ENCODE measurements around the gene IGFALS. TPM values are rescaled to one million over a fixed set of nuclear protein-coding genes. Genes with fewer than 3 reads are reported as not detected.

Gene IGFALS
- total and polyA plus RNA-seq, 2 of the 4 experiments (the other 2 are of a cell fraction): not detected

DNA sequence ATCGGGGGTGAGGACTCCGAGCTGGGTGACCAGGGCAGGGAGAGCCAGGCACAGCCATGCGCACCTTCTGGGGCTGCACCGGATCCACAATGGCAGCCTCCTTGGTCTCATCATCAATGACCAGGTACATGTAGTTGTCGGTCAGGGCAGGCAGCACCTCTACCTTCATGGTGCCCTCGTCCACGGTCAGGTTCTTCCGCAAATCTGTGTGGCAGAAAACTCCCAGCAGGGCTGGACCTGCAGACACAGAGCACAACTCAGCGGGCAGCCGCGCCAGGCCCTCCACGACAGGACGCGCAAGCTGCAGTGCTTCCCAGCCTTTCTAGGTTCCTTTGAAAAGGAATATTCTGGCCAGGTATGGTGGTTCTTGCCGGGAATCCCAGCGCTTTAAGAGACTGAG is 29.3 kb upstream of the IGFALS start:
- Histone ChIP-seq H4K5ac (ENCODE audit: low read depth, low read length) (no peak overlapping the region), H2BK15ac (ENCODE audit: low read depth, low read length) (no peak overlapping the region), H2AK9ac (replicated peaks; ENCODE audit: low read depth, low read length, poor library complexity) (no peak overlapping the region), H2AK5ac (ENCODE audit: low read depth, low read length) (no peak overlapping the region), H3K56ac (ENCODE audit: extremely low read depth, insufficient read depth, low read length) (no peak overlapping the region), H2BK5ac (ENCODE audit: low read depth, low read length, poor library complexity, severe bottlenecking) (no peak overlapping the region), H3K27me3 (ENCODE audit: control insufficient read depth, insufficient read depth, low read length) (no peaks in the 10 kb centered on the region), H3K14ac (replicated peaks; ENCODE audit: low read depth, low read length) (no peak overlapping the region), H3K27ac (ENCODE audit: insufficient read depth, low read length) (no peak overlapping the region), H3K4me2 (ENCODE audit: low read depth, low read length) (no peak overlapping the region), H4K20me1 (ENCODE audit: insufficient read depth, low read length) (peaks cover 7% of the 10 kb centered on the region; the same call in 1 of the 2 replicates), H3K23ac (ENCODE audit: low read depth, low read length) (no peak overlapping the region), H3K9me3 (ENCODE audit: control insufficient read depth, insufficient read depth, low read length) (no peaks in the 10 kb centered on the region), H4K8ac (ENCODE audit: low read depth in 2 of 2, low read length in 2 of 2) (no peak overlapping the region), H3K9me1 (ENCODE audit: insufficient read depth, low read length) (no peaks in the 10 kb centered on the region; the same call in 1 of the 2 replicates), H3K4me3 (ENCODE audit: insufficient read depth, low read depth, low read length) (no peak overlapping the region), H3K79me1 (ENCODE audit: low read depth in 1 of 2, low read length in 2 of 2) (peaks cover 8 to 37% of the 10 kb centered on the region in 2 experiments; a peak in 3 of 4 replicates), H3K9ac (ENCODE audit: low read depth, low read length) (no peak overlapping the region), H3K4ac (ENCODE audit: low read depth, low read length) (no peak overlapping the region), H3K18ac (ENCODE audit: low read depth, low read length) (no peak overlapping the region), H3K36me3 (ENCODE audit: control insufficient read depth, insufficient read depth, low read length) (peaks cover 10% of the 10 kb centered on the region), H4K91ac (ENCODE audit: insufficient read depth, low read depth, low read length) (no peak overlapping the region), H2AFZ (replicated peaks; ENCODE audit: low read length, poor library complexity) (no peak overlapping the region), H2BK20ac (ENCODE audit: low read depth, low read length) (no peak overlapping the region), H3K4me1 (ENCODE audit: control insufficient read depth, insufficient read depth, low read length) (peaks cover 4% of the 10 kb centered on the region; the same call in 1 of the 2 replicates), H2BK120ac (ENCODE audit: low read depth, low read length) (no peak overlapping the region)
- intact Hi-C loops (cut with micrococcal nuclease): no loop called here
- DNase-seq (no peak), ATAC-seq (ENCODE audit: low read depth) (no peak)
- POLR2A ChIA-PET (ENCODE audit: unreplicated experiment): no interaction called here
- no TSS peak for BruUV-seq (replicated peaks)
- dilution Hi-C loops (cut with HindIII; ENCODE audit: low sequenced_read_pairs, unreplicated experiment): no loop called here
- CTCF ChIA-PET: interaction anchor here (0.6 kb wide), 1 partner anchor 24 kb away, joined by 5 read pairs; no protein-coding TSS in a partner anchor
- 97% methylated on average over 8 of the region's 16 CpGs; no CpG with 5 or more reads in 1 of the 2 experiments for WGBS, 2 experiments (ENCODE audit: extremely low coverage in 2 of 2, insufficient read length in 1 of 2)
- TF ChIP-seq RCOR1 (IDR thresholded peaks at IDR 0.05; ENCODE audit: insufficient replicate concordance, low read length) (no peak), BHLHE40 (IDR thresholded peaks at IDR 0.05; ENCODE audit: low read depth, low read length) (no peak), RAD21 (IDR thresholded peaks at IDR 0.05; ENCODE audit: low read length) (no peak), NFE2L2 (IDR thresholded peaks at IDR 0.05; ENCODE audit: low read depth, low read length) (no peak), FOS (IDR thresholded peaks at IDR 0.05; ENCODE audit: low read depth, low read length) (no peak), MAZ (IDR thresholded peaks at IDR 0.05; ENCODE audit: borderline replicate concordance, low read depth, low read length) (no peak), POLR2A (IDR thresholded peaks at IDR 0.05; ENCODE audit: low read depth, low read length) (no peak), MXI1 (IDR thresholded peaks at IDR 0.05; ENCODE audit: borderline replicate concordance, low read depth, low read length) (no peak), RFX5 (IDR thresholded peaks at IDR 0.05; ENCODE audit: low read depth, low read length) (no peak), CEBPB (IDR thresholded peaks at IDR 0.05; ENCODE audit: low read depth, low read length) (no peak), SMC3 (IDR thresholded peaks at IDR 0.05; ENCODE audit: low read depth, low read length) (no peak), MAFK (IDR thresholded peaks at IDR 0.05; ENCODE audit: low read depth, low read length) (no peak), CHD1 (IDR thresholded peaks at IDR 0.05; ENCODE audit: low read depth, low read length) (no peak)
- TF ChIP-seq, protein P1, sequence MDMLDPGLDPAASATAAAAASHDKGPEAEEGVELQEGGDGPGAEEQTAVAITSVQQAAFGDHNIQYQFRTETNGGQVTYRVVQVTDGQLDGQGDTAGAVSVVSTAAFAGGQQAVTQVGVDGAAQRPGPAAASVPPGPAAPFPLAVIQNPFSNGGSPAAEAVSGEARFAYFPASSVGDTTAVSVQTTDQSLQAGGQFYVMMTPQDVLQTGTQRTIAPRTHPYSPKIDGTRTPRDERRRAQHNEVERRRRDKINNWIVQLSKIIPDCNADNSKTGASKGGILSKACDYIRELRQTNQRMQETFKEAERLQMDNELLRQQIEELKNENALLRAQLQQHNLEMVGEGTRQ (IDR thresholded peaks at IDR 0.05; ENCODE audit: low read depth, low read length): no peak
- TF ChIP-seq, protein P2, sequence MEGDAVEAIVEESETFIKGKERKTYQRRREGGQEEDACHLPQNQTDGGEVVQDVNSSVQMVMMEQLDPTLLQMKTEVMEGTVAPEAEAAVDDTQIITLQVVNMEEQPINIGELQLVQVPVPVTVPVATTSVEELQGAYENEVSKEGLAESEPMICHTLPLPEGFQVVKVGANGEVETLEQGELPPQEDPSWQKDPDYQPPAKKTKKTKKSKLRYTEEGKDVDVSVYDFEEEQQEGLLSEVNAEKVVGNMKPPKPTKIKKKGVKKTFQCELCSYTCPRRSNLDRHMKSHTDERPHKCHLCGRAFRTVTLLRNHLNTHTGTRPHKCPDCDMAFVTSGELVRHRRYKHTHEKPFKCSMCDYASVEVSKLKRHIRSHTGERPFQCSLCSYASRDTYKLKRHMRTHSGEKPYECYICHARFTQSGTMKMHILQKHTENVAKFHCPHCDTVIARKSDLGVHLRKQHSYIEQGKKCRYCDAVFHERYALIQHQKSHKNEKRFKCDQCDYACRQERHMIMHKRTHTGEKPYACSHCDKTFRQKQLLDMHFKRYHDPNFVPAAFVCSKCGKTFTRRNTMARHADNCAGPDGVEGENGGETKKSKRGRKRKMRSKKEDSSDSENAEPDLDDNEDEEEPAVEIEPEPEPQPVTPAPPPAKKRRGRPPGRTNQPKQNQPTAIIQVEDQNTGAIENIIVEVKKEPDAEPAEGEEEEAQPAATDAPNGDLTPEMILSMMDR (conservative IDR thresholded peaks at IDR 0.05; ENCODE audit: low read depth, low read length): no peak
- TF ChIP-seq, protein P3, sequence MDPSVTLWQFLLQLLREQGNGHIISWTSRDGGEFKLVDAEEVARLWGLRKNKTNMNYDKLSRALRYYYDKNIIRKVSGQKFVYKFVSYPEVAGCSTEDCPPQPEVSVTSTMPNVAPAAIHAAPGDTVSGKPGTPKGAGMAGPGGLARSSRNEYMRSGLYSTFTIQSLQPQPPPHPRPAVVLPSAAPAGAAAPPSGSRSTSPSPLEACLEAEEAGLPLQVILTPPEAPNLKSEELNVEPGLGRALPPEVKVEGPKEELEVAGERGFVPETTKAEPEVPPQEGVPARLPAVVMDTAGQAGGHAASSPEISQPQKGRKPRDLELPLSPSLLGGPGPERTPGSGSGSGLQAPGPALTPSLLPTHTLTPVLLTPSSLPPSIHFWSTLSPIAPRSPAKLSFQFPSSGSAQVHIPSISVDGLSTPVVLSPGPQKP (IDR thresholded peaks at IDR 0.05; ENCODE audit: borderline replicate concordance, low read depth, low read length): no peak
- in situ Hi-C loops (cut with MboI; ENCODE audit: low sequenced_read_pairs): no loop called here
